ENCODE results near the gene SNCG. TPM values are rescaled to one million over a fixed set of nuclear protein-coding genes. Genes with fewer than 3 reads are reported as not detected.

SNCG gene
- total and polyA plus RNA-seq, 2 of the 8 experiments (the other 6 are each of a cell fraction or from before 2014, with no cell fraction given), result 4.4 to 12.2 TPM

- TF ChIP-seq GTF2F1 (IDR thresholded peaks at IDR 0.05; ENCODE audit: borderline replicate concordance, low read depth, low read length) (no peak), CBX5 (IDR thresholded peaks at IDR 0.05; ENCODE audit: low read depth, low read length) (no peak), NANOG (IDR thresholded peaks at IDR 0.05; ENCODE audit: insufficient read depth, low read depth, low read length, poor library complexity, severe bottlenecking) (no peak), RBBP5 (IDR thresholded peaks at IDR 0.05; ENCODE audit: borderline replicate concordance, low read depth, low read length) (no peak), YY1 (IDR thresholded peaks at IDR 0.05; ENCODE audit: low read depth, low read length) (no peak), KDM1A (IDR thresholded peaks at IDR 0.05; ENCODE audit: borderline replicate concordance, low read length) (no peak), EP300 (IDR thresholded peaks at IDR 0.05; ENCODE audit: borderline replicate concordance in 1 of 2, low read depth in 2 of 2, low read length in 2 of 2) (no peak), CTCF (IDR thresholded peaks at IDR 0.05; ENCODE audit: control extremely low read depth in 1 of 3, insufficient read depth in 1 of 3, low read depth in 1 of 3, low read length in 3 of 3) (no peak), PHF8 (conservative IDR thresholded peaks at IDR 0.05; ENCODE audit: low read depth, low read length) (no peak), FOSL1 (IDR thresholded peaks at IDR 0.05; ENCODE audit: insufficient read depth, low read depth, low read length) (no peak)
Measured at GRCh38 chr10:86969421-86970041, 11.1 kb downstream of the SNCG start (continued).

Data from H1 (cell line).